H1 (cell line): ENCODE measurements around the gene BMPR1A. TPM values are rescaled to one million over a fixed set of nuclear protein-coding genes. Genes with fewer than 3 reads are reported as not detected.

Source experiments
- BRCA1 ChIP-seq: IDR thresholded peaks from 2 replicates; pipeline ENCODE4 v1.6.1; 2012; ENCODE audit warnings: low read depth, low read length, improper control_type of control experiment
- GTF2F1 ChIP-seq: IDR thresholded peaks from 2 replicates; pipeline ENCODE4 v1.6.1; 2012; ENCODE audit warnings: low read depth, low read length, improper control_type of control experiment, borderline replicate concordance
- MAFK ChIP-seq: IDR thresholded peaks from 2 replicates; pipeline ENCODE4 v1.6.1; 2012; ENCODE audit warnings: low read depth, mild to moderate bottlenecking, improper control_type of control experiment, low read length
- NANOG ChIP-seq: IDR thresholded peaks from 2 replicates; pipeline ENCODE4 v1.6.1; 2011; ENCODE audit warnings: low read length, low read depth, mild to moderate bottlenecking, inconsistent platforms; ENCODE audit not compliant: insufficient read depth, poor library complexity, severe bottlenecking
- polyA plus RNA-seq, 7 experiments: library from polyadenylated mRNA; depleted of rRNA in 3 of 7; stranded (reverse) in 5 of 7; unstranded in 2 of 7; fragments of >200 nt in 5 of 7; fragments of 200-250 nt in 2 of 7; gene quantifications; 1 replicate in 5 of 7; 2 replicates in 1 of 7; 4 replicates in 1 of 7; pipeline versions ENCODE4 v1.2.1 to v1.2.3, GENCODE V29; 2011 to 2013; ENCODE audit warnings: missing spikeins in 2 of 7, mixed read lengths in 2 of 7
- total RNA-seq: library from RNA; stranded (reverse); fragmentation: NEBNext Ultra II Directional; extraction: Animal tissue kit (Norgen Biotek cat#: 25700); gene quantifications from 2 replicates; pipeline ENCODE4 v1.2.1, GENCODE V29; 2021
- TF ChIP-seq, protein P1 (sequence below): IDR thresholded peaks from 2 replicates; pipeline ENCODE4 v1.6.1; 2011; ENCODE audit warnings: low read depth, mild to moderate bottlenecking, low read length; ENCODE audit not compliant: insufficient read depth
- TF ChIP-seq, protein P2 (sequence below), 3 experiments: IDR thresholded peaks; 1 replicate in 2 of 3; 2 replicates in 1 of 3; pipeline versions ENCODE4 v1.5.1 to v1.6.1; 2011; ENCODE audit warnings: low read length in 3 of 3, mild to moderate bottlenecking in 3 of 3, inconsistent platforms in 2 of 3, low read depth in 1 of 3, moderate library complexity in 1 of 3; ENCODE audit not compliant: insufficient read depth in 1 of 3; ENCODE audit errors: control extremely low read depth in 1 of 3

Gene BMPR1A
- total and polyA plus RNA-seq, 2 of the 8 experiments (the other 6 are each of a cell fraction or from before 2014, with no cell fraction given) = 34.4 to 129 TPM

DNA sequence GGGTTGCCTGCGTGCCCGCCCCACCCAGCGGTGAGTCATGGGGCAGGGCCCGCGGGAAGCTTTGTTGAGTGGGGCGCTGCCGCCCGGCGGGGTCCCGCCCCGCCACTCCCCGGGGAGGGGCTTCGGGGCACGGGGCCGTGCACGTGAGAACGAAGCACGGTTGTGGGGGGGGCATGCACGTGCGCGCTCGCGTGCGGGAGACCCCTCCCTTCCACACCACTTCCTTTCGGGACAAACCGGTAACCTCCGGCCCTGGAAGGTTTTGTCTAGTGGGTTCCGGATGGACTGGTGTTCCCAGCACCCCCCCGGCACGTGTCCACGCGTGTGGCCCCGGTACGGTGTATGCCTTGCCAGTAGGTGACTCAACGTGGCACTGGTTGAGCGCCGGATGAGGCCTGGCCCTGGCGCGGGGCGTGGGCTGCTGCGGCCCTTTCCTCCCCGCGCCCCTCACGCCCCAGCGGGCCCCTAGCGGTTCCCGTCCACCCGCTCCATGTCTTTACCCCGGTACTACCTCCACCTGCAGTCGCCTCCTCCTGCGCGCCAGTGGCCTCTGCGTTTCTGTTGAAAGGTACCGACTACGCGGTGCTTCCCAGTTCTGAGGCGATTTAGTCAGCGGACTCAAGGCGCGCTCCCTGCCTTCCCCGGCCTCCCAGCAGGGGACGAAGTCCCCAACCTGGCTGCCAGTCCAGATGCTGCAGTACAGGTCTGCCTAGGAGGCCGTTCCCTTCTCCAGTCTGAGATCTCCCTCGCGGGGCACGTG is 215.0 kb downstream of the BMPR1A start (continued):
- no peak for TF ChIP-seq GTF2F1
- TF ChIP-seq, protein P1, sequence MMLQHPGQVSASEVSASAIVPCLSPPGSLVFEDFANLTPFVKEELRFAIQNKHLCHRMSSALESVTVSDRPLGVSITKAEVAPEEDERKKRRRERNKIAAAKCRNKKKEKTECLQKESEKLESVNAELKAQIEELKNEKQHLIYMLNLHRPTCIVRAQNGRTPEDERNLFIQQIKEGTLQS = no peak
- TF ChIP-seq NANOG = no peak
- TF ChIP-seq, protein P2, sequence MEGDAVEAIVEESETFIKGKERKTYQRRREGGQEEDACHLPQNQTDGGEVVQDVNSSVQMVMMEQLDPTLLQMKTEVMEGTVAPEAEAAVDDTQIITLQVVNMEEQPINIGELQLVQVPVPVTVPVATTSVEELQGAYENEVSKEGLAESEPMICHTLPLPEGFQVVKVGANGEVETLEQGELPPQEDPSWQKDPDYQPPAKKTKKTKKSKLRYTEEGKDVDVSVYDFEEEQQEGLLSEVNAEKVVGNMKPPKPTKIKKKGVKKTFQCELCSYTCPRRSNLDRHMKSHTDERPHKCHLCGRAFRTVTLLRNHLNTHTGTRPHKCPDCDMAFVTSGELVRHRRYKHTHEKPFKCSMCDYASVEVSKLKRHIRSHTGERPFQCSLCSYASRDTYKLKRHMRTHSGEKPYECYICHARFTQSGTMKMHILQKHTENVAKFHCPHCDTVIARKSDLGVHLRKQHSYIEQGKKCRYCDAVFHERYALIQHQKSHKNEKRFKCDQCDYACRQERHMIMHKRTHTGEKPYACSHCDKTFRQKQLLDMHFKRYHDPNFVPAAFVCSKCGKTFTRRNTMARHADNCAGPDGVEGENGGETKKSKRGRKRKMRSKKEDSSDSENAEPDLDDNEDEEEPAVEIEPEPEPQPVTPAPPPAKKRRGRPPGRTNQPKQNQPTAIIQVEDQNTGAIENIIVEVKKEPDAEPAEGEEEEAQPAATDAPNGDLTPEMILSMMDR (IDR thresholded peaks at IDR 0.05; ENCODE audit: control extremely low read depth in 1 of 3, insufficient read depth in 1 of 3, low read depth in 1 of 3, low read length in 3 of 3) = no peak
- no peak for TF ChIP-seq MAFK
- TF ChIP-seq BRCA1 = no peak
